Kasumi-1 (cell line): Measurements from ENCODE around the gene NLRP6.
A peak's percentile ranks its signal among the peaks of the same experiment; 100 is the strongest.

Source experiments
- DNase-seq, 2 experiments: peaks; one replicate each; lab custom pipeline; 2025; lab: John Stamatoyannopoulos, UW

Gene NLRP6

GRCh38 chr11:293852-294661 is 15.8 kb downstream of the NLRP6 start:
- DNase-seq: no peak

- DNase-seq: no peak
These were observed 16.6 kb downstream of the NLRP6 start for GRCh38 chr11:294780-295179.

GRCh38 chr11:295351-296170 is 17.4 kb downstream of the NLRP6 start:
- no peak for DNase-seq

GRCh38 chr11:296171-297050 is 18.2 kb downstream of the NLRP6 start:
- no peak for DNase-seq

- no peak for DNase-seq
These were observed 18.9 kb downstream of the NLRP6 start for GRCh38 chr11:297051-297585.

GRCh38 chr11:297586-298405 is 19.6 kb downstream of the NLRP6 start:
- no peak for DNase-seq

GRCh38 chr11:298406-299065 is 20.3 kb downstream of the NLRP6 start:
- no peak for DNase-seq

- DNase-seq: no peak
These were observed 21.1 kb downstream of the NLRP6 start, which contains the start of gene IFITM5 for GRCh38 chr11:299081-299891. IFITM5 (minus strand) TSS chr11:299526; CDS start chr11:299490, 36 bp downstream.

GRCh38 chr11:299951-300735 is 21.9 kb downstream of the NLRP6 start:
- DNase-seq: peak in 1 of 2 experiments; percentile 17

GRCh38 chr11:303363-303762 is 25.2 kb downstream of the NLRP6 start:
- no peak for DNase-seq

GRCh38 chr11:304061-304506 is 25.9 kb downstream of the NLRP6 start:
- no peak for DNase-seq

- DNase-seq: peak; percentile 77 to 87
These were observed 27.0 kb downstream of the NLRP6 start for GRCh38 chr11:304915-305843.

- DNase-seq: no peak
These were observed 27.6 kb downstream of the NLRP6 start for GRCh38 chr11:305844-306211.

GRCh38 chr11:306645-307371 is 28.6 kb downstream of the NLRP6 start:
- DNase-seq: no peak

- DNase-seq: peak; percentile 98 to 99
These were observed 29.8 kb downstream of the NLRP6 start, which contains the start of gene IFITM2 for GRCh38 chr11:307766-308708. IFITM2 (plus strand) TSS chr11:307816; CDS start chr11:308193, 377 bp downstream.
